Activated gamma-delta T cell treated with Interleukin-2 at 50 U/mL for 16 hours (primary cell): ENCODE results near the gene FAM174A.

Source experiments
- DNase-seq: peaks from one replicate; pipeline ENCODE4 v3.0.0-alpha.2; 2020

The FAM174A gene

DNA sequence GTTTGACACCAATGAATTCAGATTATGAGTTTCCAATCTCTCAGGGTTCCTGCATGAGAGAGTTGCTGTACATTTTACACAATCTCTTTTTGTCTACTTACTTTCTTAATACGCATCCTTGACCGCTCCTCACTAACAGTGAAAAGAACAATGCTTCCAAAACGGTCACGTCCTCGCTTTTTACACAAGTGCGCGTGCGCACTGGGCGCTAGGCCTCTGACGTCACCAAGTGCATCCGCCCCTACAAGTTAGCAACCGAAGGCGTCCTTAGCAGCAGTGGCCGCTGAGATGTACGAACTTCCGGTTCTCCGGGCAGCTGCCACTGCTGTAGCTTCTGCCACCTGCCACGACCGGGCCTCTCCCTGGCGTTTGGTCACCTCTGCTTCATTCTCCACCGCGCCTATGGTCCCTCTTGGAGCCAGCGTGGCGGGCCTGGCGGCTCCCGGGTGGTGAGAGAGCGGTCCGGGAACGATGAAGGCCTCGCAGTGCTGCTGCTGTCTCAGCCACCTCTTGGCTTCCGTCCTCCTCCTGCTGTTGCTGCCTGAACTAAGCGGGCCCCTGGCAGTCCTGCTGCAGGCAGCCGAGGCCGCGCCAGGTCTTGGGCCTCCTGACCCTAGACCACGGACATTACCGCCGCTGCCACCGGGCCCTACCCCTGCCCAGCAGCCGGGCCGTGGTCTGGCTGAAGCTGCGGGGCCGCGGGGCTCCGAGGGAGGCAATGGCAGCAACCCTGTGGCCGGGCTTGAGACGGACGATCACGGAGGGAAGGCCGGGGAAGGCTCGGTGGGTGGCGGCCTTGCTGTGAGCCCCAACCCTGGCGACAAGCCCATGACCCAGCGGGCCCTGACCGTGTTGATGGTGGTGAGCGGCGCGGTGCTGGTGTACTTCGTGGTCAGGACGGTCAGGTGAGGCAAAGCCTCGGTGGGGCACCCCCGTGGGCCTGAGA lies at the start of gene FAM174A:
TSS of gene FAM174A (plus strand) at position 315 of the 946 bp plus-strand sequence. CDS start at position 472, 157 bp downstream.
- DNase-seq = peak; percentile 94

DNA sequence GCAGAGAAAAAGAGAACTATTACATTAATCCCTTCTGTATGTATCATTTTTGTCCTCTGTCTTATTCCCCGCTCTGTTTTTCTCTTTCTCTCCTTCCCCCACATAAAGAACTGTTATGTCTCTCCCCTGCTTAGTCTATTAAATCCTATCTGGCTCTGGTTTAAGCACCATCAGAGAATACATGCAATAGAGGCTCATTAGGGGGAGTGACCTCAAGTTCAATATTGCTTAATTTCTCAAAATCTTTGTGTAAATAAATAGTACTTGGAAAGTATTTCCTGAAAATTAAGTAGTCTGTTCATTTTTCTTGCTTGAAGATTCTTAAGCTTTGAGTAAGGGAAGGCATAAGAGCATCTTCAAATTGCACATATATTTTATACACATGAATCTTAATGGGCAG lies 41.2 kb upstream of the FAM174A start:
- no peak for DNase-seq

GRCh38 chr5:100496296-100496695 lies 38.9 kb upstream of the FAM174A start:
- no peak for DNase-seq

- DNase-seq = no peak
Observed at GRCh38 chr5:100502684-100503083, 32.5 kb upstream of the FAM174A start.

DNA sequence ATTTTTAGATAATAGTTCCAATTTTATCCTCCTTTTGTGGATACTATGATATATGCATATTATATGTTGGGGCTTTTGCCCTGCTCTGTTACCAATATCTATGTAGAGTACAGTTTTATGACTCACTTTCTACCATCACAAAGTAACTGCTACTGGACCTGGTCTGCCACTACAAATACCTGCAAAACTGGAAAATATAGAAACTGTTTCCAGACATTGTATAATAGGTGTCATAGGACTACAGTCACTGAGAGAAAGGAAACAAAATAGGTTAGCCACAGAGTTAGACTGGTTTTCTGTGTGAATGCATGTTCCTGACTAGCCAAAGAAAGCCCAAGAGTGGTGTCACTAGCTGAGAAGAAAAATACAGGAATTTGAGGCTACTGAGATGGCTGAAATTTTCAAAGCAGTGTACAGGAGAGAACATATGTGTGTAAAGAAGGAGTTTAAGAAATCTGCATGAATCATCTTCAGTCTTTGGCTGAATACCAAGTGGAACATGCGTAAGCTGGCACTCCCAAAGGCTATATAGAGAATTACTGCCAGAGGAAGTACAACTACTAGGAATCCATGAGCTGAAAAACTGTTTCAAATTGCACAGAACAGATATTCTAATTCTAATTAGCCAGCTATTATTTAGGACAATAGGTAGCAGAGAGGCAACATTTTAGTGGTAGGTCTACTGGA lies 29.0 kb upstream of the FAM174A start:
- DNase-seq = no peak

DNA sequence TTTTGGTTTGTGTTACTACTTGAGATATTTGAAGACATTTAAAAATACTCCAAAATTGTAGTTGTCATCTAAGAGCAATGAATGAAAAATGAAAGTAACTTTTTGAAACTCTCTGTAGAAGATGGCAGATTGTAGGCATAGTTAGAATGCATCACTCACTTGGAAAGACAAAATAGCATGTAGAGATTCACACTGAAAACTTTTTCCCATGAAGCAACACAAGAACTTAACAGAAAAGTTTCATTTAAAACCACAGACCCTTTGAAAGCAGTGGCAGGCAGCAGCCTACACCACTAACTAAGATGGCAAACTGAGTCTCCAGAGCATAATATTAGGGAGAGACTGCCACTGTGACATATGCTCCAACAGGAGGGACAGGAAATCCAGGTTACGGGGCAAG lies 18.9 kb upstream of the FAM174A start:
- DNase-seq = no peak

DNA sequence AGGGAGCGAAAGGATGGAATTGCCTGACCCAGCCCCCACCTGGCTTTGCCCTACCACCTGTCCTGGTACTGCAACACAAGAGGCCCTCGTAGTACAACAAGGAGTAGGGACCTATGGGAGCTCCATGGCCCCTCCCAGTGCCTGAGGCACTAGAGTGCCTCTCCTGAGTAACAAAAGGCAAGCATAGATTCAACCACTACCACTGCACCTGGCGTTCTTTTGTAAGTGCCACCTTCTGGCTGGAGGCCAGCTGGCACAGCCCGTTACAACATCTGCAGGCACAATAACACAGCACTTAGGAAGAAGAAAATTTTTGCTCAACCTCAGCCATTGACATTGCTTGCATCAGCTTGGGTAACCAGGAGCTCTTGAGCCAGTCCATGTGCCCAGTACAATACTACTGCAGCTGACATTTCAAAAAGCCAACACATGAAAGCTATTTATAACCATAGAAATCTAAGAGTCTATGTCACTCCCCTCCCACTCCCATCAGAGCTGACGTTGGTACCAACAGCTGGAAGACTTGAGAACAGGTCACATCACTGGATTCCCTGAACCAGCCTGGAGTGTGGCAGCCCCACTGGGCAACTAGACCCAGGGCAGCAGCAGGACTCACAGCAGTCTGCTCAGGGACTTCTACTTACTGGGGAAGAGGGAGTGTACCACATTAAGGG lies 17.7 kb upstream of the FAM174A start:
- DNase-seq = no peak

DNA sequence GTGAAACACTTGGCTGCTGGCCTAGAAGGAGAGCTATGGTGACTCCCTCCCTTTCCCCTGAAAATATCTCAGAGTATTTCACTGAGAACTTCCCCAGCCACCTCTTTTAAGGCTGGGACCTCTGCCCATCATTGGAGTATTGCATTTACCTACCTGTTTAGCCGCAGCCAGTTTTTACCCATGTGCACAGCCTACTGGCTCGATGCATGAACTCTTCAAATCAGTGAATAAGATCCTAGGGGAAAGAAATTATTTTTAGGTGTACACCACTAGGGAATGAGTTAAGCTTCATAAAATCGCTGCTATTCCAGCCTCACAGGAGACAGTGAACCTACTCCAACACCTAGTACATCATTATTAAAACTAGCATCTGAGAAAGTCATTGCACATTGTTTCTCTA lies 16.8 kb upstream of the FAM174A start:
- no peak for DNase-seq

- DNase-seq = no peak
Observed at GRCh38 chr5:100519075-100519474, 16.1 kb upstream of the FAM174A start.

- no peak for DNase-seq
Observed at GRCh38 chr5:100520348-100520747, 14.8 kb upstream of the FAM174A start.

DNA sequence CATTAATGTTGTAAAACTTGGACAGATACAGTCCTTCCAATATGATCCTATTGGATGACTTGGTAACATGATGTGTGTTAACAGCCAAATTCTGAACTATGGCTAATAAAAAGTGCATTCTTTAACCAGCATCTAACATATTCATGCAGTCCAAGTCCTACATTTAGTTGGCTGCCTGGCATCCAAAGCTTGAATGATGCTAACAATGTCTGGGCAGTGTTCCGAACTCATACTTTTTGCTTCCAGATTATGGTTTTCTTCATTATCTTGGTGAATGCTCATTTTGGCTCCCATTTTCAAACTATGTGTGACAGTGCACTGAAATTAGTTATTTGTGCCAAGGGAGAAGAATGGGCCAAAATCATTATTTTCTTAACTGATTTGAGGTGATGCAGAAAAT lies 2.8 kb downstream of the FAM174A start:
- DNase-seq = no peak

- DNase-seq = no peak
Observed at GRCh38 chr5:100539519-100539918, 4.3 kb downstream of the FAM174A start.

DNA sequence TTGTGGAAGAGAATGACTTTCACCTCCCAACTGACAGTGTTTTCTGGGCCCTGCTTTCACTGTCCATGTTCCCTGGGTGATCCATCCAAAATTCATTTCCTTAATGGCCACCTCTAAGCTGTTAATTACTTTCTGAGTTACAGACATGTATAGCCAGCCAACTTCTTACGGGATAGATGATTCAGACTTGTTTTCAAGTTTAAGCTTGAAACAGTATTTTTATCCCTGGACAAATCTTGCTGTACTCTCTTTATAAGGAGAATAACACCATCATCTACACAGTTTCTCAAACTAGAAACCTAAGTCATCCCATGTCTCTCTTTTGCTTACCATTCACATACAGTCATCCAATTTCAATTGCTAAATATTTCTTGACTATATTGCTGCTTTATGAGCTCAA lies 6.9 kb downstream of the FAM174A start:
- DNase-seq = no peak

GRCh38 chr5:100546001-100546400 lies 10.8 kb downstream of the FAM174A start:
- DNase-seq = no peak

DNA sequence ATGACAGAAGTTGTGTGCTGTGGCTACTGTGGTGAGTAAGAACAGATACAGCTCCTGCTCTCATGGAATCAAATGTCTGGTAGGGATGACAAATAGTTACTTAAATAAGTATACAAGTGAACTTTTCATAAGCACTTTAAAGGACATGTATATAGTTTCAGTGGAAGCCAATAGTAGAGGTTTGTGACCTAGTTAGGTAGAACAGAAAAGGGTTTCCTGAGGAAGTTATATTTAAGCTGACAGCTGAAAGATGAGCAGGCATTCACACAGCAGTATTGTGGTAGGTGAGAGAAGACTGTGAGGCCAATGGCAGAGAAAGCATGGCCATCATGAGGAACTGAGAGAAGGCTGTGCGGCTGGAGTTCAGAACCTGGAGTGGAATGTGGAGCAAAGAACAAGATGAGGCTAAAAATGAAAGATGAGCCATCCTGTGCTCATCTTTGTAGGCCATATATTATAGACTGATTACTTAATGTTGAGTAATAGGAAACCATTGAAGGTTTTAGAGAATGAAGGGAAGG lies 15.4 kb downstream of the FAM174A start:
- DNase-seq = no peak

DNA sequence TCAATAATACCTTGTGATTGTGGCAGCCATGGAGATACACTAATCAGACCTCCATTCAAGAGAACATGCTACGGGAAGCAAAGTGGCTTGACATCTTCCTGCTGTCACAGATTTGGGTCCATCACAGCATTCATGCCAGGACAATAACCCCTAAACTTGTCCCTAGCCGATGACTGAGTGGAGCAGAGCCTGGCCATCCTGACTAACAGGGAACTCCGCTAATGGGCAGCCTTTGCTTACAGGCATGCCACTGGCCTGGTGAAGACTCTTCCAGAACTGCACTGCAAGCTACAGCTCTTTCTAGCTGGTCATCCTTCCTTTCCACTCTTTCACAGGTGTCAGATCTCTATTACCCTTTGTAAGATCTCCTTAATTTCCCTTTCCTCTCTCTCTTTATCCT lies 16.0 kb downstream of the FAM174A start:
- no peak for DNase-seq

GRCh38 chr5:100553209-100553608 lies 18.0 kb downstream of the FAM174A start:
- DNase-seq = no peak

DNA sequence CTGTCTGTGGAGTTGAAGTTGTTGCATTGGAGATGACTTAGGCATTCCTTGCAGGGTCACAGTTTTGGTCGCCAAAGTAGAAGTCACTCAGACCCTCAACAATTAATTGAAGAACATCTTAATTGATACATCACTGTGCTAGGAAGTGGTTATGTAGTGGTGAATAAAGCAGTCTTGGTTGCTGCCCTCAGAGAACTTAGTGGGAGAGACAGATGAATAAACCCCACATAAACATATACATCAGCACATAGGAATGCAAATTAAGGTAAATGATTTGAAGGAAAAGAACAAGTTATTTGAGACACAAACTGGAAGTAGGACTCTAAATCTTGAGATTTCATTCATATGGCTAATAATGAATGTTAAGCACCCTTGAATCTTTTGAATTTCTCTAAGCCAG lies 25.7 kb downstream of the FAM174A start:
- DNase-seq = no peak

DNA sequence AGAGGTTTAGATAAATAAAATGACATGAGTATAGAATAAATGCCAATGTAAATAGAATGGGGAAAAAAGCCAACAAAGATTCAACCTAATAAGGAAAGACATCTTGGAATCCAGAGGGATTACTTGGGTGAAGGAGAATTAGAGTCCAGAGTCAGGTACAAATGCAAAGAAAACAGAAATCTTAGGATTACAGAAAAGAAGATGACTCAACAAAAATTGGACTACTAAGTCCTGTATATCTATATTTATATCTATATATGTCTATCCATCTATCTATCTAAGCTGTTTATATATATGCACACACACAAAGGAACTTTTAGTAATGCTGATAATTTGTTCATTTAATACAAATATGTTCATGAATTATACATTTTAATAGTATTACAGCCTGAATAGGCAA lies 27.6 kb downstream of the FAM174A start:
- DNase-seq = no peak

- no peak for DNase-seq
Observed at GRCh38 chr5:100566382-100567141, 31.4 kb downstream of the FAM174A start.

GRCh38 chr5:100574716-100575115 lies 39.5 kb downstream of the FAM174A start:
- DNase-seq = no peak

DNA sequence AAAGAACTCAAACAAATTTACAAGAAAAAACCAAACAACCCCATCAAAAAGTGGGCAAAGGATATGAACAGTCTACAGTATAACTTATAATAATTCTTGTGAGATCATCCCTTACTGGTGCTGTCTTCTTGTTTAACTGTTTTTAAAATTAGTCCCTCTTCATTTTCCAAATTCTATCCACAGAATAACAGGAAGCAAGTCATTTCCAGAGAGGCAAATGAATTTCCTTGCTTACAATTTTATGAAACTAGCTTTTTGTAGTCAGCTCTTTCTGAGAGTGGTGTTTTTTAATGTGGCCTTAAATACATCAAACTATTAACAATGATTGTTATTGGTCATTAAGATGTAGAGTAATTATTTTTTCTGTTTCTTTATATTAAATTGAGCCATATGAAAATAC lies 40.6 kb downstream of the FAM174A start:
- no peak for DNase-seq
